ENCODE data around the gene PLD1. TPM values are rescaled to one million over a fixed set of nuclear protein-coding genes. Genes with fewer than 3 reads are reported as not detected.

The PLD1 gene
- total RNA-seq, 1 donor: 19.4 TPM

DNA sequence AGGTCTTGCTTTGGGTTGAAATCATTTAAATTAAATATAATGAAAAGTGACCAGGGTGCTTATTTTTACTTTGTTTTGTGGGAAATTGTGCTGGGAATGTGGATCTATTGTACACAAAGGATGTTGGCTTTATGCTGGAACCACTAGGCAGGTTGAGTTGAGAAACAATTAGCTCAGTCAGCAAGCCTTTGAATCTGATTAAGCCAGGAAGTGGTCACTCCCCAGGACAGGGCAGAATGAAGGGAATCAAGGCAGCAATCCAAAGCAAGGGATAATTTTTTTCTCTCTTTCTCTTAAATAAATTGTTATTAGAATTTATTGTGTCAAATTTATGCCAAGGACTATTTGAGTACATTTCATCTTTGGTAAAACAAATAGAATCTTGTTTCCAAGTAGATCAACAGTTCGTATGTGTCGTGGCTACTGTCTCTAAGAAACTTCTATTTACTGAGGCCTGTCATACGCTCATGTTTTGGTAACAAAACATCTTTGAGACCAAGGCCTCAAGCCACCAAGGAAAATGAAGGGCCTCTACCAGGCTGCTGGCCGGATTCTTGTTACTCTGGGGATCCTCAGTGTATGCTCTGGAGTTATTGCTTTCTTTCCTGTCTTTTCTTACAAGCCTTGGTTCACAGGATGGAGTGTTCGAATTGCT lies 32.7 kb upstream of the PLD1 start, which contains the start of gene TMEM212:
Gene TMEM212, plus strand, starts transcription at position 486 of the 655 bp plus-strand sequence. Its CDS starts 35 bp downstream, at position 521.
- peak; percentile 65 for DNase-seq (ENCODE audit: low read depth)
- no peak within 1 kb of the TSS for H3K4me3 ChIP-seq (ENCODE audit: low read depth, low read length)
- TF ChIP-seq, protein P1, sequence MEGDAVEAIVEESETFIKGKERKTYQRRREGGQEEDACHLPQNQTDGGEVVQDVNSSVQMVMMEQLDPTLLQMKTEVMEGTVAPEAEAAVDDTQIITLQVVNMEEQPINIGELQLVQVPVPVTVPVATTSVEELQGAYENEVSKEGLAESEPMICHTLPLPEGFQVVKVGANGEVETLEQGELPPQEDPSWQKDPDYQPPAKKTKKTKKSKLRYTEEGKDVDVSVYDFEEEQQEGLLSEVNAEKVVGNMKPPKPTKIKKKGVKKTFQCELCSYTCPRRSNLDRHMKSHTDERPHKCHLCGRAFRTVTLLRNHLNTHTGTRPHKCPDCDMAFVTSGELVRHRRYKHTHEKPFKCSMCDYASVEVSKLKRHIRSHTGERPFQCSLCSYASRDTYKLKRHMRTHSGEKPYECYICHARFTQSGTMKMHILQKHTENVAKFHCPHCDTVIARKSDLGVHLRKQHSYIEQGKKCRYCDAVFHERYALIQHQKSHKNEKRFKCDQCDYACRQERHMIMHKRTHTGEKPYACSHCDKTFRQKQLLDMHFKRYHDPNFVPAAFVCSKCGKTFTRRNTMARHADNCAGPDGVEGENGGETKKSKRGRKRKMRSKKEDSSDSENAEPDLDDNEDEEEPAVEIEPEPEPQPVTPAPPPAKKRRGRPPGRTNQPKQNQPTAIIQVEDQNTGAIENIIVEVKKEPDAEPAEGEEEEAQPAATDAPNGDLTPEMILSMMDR (IDR thresholded peaks at IDR 0.05; ENCODE audit: insufficient read depth, low read depth, low read length): no peak

DNA sequence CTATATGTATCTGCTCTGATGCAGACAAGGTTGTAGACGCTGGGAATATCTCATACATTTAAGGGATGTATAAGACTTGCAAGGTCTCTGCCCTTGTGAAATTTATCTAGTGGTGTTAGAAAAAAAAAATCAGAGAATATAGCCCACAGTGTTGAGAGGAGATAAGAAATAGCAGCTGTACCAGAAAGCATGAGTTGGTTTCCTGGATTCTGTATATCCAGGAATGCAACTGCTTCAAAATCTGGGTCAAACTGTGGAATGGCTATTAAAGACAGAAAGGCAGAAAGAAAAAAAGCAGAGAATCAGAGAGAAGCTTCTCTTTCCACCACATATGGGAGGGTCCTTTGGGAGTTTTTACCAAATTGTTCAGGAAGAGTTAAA lies 31.3 kb upstream of the PLD1 start:
- H3K4me3 ChIP-seq (ENCODE audit: low read depth, low read length): no peak overlapping the region
- TF ChIP-seq, protein P1 (IDR thresholded peaks at IDR 0.05; ENCODE audit: insufficient read depth, low read depth, low read length): no peak
- peak; percentile 92 for DNase-seq (ENCODE audit: low read depth)

DNA sequence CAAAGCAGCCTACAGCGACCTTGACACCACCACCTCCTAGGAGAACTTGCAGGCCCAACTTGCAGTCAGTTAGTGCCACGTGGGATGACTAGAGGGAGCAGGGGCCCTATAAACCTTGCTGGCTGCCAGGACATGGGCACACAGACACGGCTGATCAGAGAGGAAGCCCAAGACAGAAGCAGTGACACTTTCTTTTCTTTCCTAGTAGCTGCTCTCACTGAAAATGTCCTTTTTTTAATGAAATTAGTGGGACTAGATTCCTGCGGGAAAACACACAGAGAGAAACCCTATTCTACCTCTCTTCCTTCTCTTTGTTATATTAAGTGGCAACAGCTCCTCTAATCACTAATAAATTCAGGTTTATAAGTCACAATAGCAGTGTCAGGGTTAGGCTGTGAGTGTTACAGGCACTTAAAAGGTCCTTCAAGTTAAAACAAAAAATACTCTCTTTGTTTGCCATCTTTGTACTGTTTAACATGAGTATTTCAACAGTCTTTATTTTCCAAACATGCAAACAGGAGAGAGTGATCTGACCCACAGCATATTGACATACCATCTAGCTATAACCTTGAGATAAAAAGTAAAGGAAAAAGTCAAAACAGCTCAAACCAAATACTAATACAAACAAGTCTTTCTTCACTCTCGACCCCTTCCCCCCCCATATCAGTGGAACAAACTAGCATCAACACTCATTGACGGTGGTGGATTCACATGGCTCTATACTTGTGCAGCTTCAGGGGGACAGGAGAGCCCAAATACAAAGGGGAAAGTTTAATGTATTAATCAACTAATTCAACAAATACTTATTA lies 30.7 kb upstream of the PLD1 start:
- TF ChIP-seq, protein P1 (IDR thresholded peaks at IDR 0.05; ENCODE audit: insufficient read depth, low read depth, low read length): no peak
- no peak overlapping the region for H3K4me3 ChIP-seq (ENCODE audit: low read depth, low read length)
- DNase-seq (ENCODE audit: low read depth): no peak

DNA sequence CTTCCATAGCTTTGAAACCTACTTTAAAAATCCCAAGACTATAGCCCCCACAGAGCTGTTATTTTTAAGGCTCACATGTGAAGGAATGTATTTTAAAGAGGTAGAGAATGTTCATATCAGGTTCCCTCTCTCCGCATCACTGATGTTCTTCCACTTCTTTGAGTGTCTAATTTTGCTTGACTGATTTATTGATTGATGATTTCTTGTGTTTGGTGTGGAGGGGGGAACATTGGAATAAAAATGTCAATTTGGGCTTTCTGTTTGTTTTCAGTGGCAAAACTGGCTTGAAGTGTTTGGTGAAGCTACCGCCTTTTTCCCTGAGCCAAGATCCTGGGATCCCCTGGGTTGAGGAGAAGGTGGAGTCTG lies 30.1 kb upstream of the PLD1 start:
- no peak overlapping the region for H3K4me3 ChIP-seq (ENCODE audit: low read depth, low read length)
- TF ChIP-seq, protein P1 (IDR thresholded peaks at IDR 0.05; ENCODE audit: insufficient read depth, low read depth, low read length): no peak
- DNase-seq (ENCODE audit: low read depth): no peak

DNA sequence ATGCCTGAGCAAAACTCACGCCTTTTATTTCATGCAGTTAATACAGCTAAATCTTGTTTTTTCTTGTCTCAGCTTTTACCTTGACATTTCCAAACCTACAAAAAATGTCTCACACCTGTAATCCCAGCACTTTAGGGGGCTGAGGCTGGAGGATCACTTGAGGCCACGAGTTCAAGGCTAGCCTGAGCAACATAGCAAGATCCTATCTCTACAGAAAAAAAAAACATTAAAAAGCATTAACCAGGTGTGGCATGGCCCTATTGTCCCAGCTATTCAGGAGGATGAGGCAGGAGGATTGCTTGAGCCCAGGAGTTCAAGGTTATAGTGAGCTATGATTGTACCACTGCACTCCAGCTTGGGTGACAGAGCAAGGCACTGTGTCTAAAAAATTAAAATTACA lies 29.0 kb upstream of the PLD1 start:
- DNase-seq (ENCODE audit: low read depth): no peak
- H3K4me3 ChIP-seq (ENCODE audit: low read depth, low read length): no peak overlapping the region
- TF ChIP-seq, protein P1 (IDR thresholded peaks at IDR 0.05; ENCODE audit: insufficient read depth, low read depth, low read length): no peak

DNA sequence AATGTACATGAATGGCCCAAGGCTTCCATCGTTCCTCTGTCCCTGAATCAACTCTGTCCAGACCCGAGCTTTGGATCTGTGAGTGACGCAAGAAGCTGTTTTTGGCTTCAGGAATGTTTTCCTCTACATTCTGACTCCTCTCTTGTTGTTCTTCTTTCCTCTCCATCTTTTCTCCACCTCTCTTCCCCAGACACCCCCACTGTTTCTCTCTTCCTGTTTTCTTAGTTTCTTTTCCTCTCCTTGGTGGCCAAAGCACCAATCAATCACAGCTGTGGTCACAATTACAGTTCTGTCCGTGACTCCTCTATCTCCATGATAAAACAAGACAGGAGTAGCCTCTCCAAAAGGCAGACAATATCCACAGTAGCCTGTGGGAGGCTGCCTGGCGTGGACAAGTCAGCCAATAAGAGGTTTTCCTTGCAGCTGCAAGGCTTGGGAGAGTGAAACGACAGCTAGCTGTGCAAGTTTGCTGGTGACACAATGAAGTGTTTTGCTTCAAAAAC lies 28.0 kb upstream of the PLD1 start:
- peak overlapping the region; percentile 21 for H3K4me3 ChIP-seq (ENCODE audit: low read depth, low read length)
- DNase-seq (ENCODE audit: low read depth): peak; percentile 94
- TF ChIP-seq, protein P1 (IDR thresholded peaks at IDR 0.05; ENCODE audit: insufficient read depth, low read depth, low read length): peak; percentile 8
